ENCODE results near the gene PRAME. TPM values are rescaled to one million over a fixed set of nuclear protein-coding genes. Genes with fewer than 3 reads are reported as not detected.

The PRAME gene
- total RNA-seq, 2 donors from 2014 or later = 2.8 TPM; not detected in 1

DNA sequence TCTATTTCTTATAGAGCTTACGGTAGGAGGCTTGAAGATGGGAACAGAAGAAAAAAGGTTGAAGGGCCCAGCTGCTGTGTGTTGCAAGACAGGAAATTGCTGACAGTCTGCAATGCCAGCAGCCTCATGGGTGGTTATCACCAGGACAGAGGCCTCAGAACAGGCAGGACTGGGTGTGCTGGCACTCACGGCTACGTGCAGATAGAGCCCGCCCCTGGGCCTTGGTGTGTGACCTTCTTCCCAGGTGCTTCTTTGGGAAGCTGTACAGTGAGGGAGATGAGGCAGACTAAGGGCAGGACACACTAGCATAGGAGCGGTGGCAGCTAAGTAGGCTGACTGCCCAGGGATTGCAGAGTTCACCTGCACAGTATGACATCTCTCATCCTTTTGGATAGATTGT, 12.6 kb downstream of the PRAME start:
- intact Hi-C loops (cut with DNase I) = no loop called here
- DNase-seq = no peak
- TF ChIP-seq, protein P1, sequence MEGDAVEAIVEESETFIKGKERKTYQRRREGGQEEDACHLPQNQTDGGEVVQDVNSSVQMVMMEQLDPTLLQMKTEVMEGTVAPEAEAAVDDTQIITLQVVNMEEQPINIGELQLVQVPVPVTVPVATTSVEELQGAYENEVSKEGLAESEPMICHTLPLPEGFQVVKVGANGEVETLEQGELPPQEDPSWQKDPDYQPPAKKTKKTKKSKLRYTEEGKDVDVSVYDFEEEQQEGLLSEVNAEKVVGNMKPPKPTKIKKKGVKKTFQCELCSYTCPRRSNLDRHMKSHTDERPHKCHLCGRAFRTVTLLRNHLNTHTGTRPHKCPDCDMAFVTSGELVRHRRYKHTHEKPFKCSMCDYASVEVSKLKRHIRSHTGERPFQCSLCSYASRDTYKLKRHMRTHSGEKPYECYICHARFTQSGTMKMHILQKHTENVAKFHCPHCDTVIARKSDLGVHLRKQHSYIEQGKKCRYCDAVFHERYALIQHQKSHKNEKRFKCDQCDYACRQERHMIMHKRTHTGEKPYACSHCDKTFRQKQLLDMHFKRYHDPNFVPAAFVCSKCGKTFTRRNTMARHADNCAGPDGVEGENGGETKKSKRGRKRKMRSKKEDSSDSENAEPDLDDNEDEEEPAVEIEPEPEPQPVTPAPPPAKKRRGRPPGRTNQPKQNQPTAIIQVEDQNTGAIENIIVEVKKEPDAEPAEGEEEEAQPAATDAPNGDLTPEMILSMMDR (IDR thresholded peaks at IDR 0.05) = no peak
- no peaks in the 10 kb centered on the region for H3K4me1 ChIP-seq
- no peaks in the 10 kb centered on the region for H3K36me3 ChIP-seq
- H3K4me3 ChIP-seq = no peak overlapping the region
- no peaks in the 10 kb centered on the region for H3K27me3 ChIP-seq
- H3K9me3 ChIP-seq = no peaks in the 10 kb centered on the region
- H3K9ac ChIP-seq (ENCODE audit: low read depth in 2 of 2, low read length in 2 of 2) = no peak overlapping the region
- H3K27ac ChIP-seq = no peak overlapping the region

DNA sequence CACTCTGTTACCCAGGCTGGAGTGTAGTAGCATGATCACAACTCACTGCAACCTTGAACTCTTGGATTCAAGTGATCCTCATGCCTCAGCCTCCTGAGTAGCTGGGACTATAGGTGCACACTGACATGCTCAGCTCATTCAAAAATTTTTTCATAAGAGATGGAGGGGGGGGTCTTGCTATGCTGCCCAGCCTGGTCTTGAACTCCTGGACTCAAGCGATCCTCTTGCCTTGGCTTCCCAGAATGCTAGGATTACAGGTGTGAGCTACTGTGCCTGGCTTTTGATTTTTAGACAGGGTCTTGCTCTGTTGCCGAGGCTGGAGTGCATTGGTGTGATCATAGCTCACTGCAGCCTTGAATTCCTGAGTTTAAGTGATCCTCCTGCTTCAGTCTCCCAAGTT, 14.0 kb downstream of the PRAME start:
- Histone ChIP-seq H3K27me3 (no peaks in the 10 kb centered on the region), H3K9ac (ENCODE audit: low read depth in 2 of 2, low read length in 2 of 2) (no peak overlapping the region), H3K36me3 (no peaks in the 10 kb centered on the region), H3K27ac (no peak overlapping the region), H3K4me3 (no peak overlapping the region), H3K9me3 (no peaks in the 10 kb centered on the region), H3K4me1 (no peaks in the 10 kb centered on the region)
- TF ChIP-seq, protein P1 (IDR thresholded peaks at IDR 0.05) = no peak
- intact Hi-C loops (cut with DNase I) = no loop called here
- DNase-seq = no peak

DNA sequence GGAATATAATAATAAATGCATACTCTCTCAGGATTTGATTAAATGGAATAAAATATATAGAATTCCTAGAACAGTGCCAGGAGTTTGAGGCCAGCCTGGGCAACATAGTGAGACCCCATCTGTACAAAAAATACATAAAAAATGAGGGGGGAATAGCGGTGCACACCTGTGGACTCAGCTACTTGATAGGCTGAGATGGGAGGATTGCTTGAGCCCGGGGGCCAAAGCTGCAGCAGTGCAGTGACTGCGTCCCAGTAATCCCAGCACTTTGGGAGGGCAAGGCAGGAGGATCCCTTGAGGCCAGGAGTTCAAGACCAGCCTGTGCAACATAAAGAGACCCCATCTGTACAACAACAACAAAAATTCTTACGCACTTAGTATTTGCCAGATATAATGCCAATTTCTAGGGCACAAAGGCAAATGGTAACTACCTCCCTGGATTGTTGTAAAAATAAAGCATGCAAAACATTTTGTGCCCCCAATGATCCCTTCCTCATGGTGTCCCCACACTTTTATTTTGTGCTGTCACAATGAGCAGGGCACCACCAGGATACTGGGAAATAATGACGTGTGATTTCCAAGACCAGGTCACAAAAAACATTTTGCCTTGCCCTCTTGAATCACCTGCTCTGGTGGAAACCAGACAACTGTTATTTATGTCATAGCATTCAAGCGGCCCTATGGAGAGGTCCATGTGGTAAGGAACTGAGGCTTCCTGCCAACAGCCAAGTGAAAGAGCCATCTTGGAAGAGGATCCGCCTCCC, 20.7 kb downstream of the PRAME start:
- Histone ChIP-seq H3K27ac (no peak overlapping the region), H3K27me3 (no peaks in the 10 kb centered on the region), H3K4me3 (no peak overlapping the region), H3K36me3 (no peaks in the 10 kb centered on the region), H3K4me1 (no peaks in the 10 kb centered on the region), H3K9ac (ENCODE audit: low read depth in 2 of 2, low read length in 2 of 2) (no peak overlapping the region), H3K9me3 (no peaks in the 10 kb centered on the region)
- TF ChIP-seq, protein P1 (IDR thresholded peaks at IDR 0.05) = no peak
- DNase-seq = no peak
- intact Hi-C loops (cut with DNase I) = no loop called here

DNA sequence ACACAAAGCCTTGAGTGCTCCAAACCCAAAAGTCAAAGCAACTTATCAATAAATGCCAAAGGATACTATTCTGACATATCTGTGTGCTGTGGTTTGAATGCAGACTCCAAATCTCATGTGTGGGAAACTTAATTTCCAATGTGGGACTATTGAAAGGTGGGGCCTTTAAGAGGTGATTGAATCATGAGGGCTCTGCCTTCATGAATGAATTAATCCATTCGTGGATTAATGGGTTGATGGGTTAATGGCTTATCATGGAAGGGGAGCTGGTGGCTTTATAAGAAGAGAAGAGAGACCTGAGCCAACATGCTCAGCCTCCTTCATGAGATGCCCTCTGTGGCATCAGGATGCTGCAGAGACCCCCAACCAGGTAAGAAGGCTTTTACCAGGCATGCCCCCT, 22.1 kb downstream of the PRAME start:
- DNase-seq = no peak
- Histone ChIP-seq H3K4me1 (no peaks in the 10 kb centered on the region), H3K9me3 (no peaks in the 10 kb centered on the region), H3K9ac (ENCODE audit: low read depth in 2 of 2, low read length in 2 of 2) (no peak overlapping the region), H3K36me3 (no peaks in the 10 kb centered on the region), H3K27ac (no peak overlapping the region), H3K27me3 (no peaks in the 10 kb centered on the region), H3K4me3 (no peak overlapping the region)
- TF ChIP-seq, protein P1 (IDR thresholded peaks at IDR 0.05) = no peak
- intact Hi-C loops (cut with DNase I) = no loop called here

DNA sequence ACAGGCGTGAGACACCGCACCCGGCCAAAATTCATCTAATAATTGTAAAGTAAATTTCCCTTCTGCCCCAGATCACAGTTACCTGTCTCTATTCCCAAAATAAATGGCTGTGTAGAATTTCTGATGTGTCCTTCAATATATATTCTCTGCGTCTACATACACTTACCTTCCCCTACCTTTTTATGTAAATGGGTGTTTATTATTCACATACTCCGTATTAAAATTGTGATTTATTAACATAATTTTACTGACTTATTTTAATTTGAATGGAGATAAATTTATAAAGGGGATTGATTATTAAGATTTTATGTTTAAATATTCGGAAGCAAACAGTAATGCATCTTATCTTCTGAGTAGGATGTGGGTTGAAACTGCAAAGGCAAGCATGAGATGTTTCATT, 22.6 kb downstream of the PRAME start:
- intact Hi-C loops (cut with DNase I) = no loop called here
- Histone ChIP-seq H3K4me3 (no peak overlapping the region), H3K36me3 (no peaks in the 10 kb centered on the region), H3K27ac (no peak overlapping the region), H3K4me1 (no peaks in the 10 kb centered on the region), H3K9me3 (no peaks in the 10 kb centered on the region), H3K27me3 (no peaks in the 10 kb centered on the region), H3K9ac (ENCODE audit: low read depth in 2 of 2, low read length in 2 of 2) (no peak overlapping the region)
- TF ChIP-seq, protein P1 (IDR thresholded peaks at IDR 0.05) = no peak
- DNase-seq = no peak
